ENCODE measurements around the gene RASGRP3. TPM values are rescaled to one million over a fixed set of nuclear protein-coding genes. Genes with fewer than 3 reads are reported as not detected.

The RASGRP3 gene
- total RNA-seq, 1 donor from 2014 or later = 4.1 TPM

DNA sequence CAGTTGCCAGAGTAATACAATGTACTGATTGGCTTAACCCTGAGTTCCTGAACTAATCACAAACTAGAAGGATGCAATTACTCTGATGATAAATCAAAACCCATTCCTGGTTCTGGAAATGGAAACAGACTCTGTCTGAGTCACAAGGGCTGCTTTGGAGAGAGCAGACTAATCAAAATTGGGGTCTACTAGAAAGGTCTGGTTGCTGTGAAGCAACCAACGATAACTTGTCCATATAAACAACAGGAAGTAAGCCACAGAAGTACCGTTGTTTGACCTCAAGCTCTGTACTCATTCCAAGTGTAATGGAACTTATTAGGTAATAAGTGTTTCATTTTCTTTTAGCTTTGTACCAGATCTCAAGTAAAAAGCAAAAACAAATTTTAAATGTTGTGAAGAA is 49.7 kb downstream of the RASGRP3 start:
- no peak for DNase-seq (ENCODE audit: low spot score)
- Mint-ChIP-seq H3K27me3 (ENCODE audit: insufficient read depth) (no peaks in the 10 kb centered on the region), H3K27ac (peak overlapping the region; percentile 61), H3K9me3 (no peaks in the 10 kb centered on the region), H3K36me3 (ENCODE audit: low read depth) (peaks cover 19% of the 10 kb centered on the region), H3K4me3 (no peak overlapping the region), H3K4me1 (ENCODE audit: low read depth) (peaks cover 30% of the 10 kb centered on the region)
- intact Hi-C loops (cut with micrococcal nuclease) = loop anchor here (1.0 kb wide), 2 partner anchors 29 to 50 kb away; partner anchors contain the start of gene RASGRP3

DNA sequence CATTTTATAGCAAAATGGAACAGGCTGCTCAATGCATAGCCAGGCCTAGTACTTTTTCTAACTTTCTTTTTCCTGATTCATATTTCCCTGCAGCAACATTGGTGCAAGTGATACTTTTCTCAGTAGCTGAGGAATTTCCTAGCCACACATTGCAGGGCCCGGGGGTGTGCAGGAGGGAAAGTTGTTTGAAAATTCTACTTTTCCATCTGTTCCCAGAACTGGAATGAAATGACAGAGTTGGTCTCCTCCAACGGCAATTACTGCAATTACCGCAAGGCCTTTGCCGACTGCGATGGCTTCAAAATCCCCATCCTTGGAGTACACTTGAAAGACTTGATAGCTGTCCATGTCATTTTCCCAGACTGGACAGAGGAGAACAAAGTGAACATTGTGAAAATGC is 50.5 kb downstream of the RASGRP3 start:
- no peaks in the 10 kb centered on the region for H3K9me3 Mint-ChIP-seq
- peak overlapping the region; percentile 61 for H3K27ac Mint-ChIP-seq
- no peak for DNase-seq (ENCODE audit: low spot score)
- intact Hi-C loops (cut with micrococcal nuclease) = loop anchor here (1.0 kb wide), 2 partner anchors 30 to 51 kb away; partner anchors contain the start of gene RASGRP3
- no peaks in the 10 kb centered on the region for H3K27me3 Mint-ChIP-seq (ENCODE audit: insufficient read depth)
- peaks cover 30% of the 10 kb centered on the region for H3K4me1 Mint-ChIP-seq (ENCODE audit: low read depth)
- H3K4me3 Mint-ChIP-seq = no peak overlapping the region
- peaks cover 19% of the 10 kb centered on the region for H3K36me3 Mint-ChIP-seq (ENCODE audit: low read depth)

DNA sequence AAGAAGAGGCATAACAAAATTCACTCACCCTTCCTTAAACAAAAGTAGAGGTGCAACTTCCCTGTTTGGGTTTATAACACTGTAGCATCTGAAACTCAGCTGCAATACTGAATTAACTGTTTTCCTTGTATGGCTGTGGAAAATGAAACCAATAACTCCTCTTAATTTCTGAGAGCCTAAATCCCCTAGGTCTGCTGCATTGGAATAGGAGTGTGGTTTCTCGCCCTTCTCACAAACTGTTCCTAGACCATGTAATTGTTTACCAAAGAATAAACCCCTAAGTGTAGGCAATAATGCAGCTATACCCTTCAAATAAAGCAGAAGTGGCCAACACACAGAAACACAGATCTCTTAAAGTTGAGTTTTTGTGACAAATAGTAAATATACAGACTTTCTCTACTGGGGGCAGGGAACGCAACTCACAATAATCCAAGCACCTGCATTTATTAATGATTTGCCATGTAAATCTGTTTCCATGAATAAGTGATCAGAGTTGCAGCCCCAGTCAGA is 52.0 kb downstream of the RASGRP3 start:
- intact Hi-C loops (cut with micrococcal nuclease) = no loop called here
- Mint-ChIP-seq H3K27me3 (ENCODE audit: insufficient read depth) (no peaks in the 10 kb centered on the region), H3K27ac (no peak overlapping the region), H3K4me1 (ENCODE audit: low read depth) (peaks cover 30% of the 10 kb centered on the region), H3K36me3 (ENCODE audit: low read depth) (peaks cover 17% of the 10 kb centered on the region), H3K9me3 (no peaks in the 10 kb centered on the region), H3K4me3 (no peak overlapping the region)
- DNase-seq (ENCODE audit: low spot score) = no peak

DNA sequence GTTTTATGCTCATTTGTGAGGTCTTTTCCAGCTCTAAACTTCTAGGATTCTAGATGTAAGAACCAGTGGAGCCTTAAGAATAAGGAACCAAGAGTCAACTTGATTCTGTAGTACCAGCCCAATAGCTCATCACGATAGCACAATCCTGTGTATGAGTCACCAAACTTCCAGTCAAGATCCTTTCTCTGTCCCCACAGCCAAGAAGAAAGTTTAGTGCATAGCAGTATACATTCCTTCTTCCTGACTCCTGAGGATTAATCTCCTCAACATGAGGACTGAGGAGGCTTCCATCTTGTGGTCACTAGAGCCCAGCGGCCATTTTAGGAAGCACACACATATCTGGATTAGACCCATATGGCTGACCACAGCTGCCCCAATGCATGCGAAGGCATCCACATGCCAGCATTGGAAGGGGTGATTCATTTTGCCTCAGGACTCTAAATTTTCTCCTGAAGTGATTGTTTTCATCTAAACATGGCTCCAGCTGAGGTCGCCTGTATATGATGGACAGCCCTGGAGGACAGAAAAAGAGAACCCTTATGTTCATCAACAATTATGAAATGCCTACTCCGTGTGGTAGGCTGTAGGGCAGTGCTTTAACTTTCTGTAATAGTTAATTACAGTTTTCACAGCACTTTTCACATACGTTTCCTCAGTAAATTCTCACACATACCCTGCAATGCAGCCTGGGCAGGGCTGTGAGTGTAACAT is 53.5 kb downstream of the RASGRP3 start:
- DNase-seq (ENCODE audit: low spot score) = no peak
- H3K27me3 Mint-ChIP-seq (ENCODE audit: insufficient read depth) = no peaks in the 10 kb centered on the region
- H3K4me3 Mint-ChIP-seq = no peak overlapping the region
- H3K4me1 Mint-ChIP-seq (ENCODE audit: low read depth) = peaks cover 30% of the 10 kb centered on the region
- H3K27ac Mint-ChIP-seq = no peak overlapping the region
- intact Hi-C loops (cut with micrococcal nuclease) = no loop called here
- no peaks in the 10 kb centered on the region for H3K9me3 Mint-ChIP-seq
- H3K36me3 Mint-ChIP-seq (ENCODE audit: low read depth) = peaks cover 17% of the 10 kb centered on the region

DNA sequence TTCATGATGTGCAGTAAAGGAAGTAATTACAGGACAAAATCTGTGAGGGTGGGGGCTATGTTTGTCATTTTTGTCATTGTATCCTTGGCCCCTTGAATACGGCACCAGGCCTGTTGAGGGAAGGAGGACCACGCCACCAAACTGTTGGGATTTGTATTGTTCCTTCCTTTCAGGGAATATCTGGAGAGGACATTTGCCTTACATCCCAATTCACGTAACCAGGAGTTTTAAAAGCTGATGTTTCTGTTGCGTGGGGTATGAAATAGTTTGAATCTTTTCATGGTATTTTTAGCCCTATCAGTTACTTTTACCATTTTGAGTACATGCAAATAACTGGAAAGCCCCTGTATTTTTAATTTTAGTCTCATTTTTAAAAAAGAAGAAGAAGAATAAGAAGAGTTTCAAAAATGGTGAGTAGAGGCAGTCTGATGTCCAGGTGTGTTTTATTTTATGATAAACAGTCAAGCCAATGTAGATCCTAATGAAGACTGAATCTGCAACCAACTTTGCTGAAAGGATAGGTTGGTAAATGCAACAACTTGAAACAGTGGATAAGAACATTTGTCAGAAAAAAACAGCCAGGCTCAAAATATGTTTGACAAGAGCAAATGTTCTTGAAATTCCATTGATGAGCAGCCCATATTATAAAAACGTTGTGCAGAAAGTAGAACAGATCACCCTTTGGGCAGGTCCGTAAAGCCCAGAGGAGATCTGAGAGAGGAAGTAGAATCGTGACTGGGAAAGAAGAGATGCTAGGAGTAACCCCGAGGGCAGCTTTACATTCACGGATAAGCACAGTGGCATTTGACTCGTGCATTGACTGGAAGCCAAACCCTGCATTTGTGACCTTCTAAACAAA is 54.5 kb downstream of the RASGRP3 start:
- intact Hi-C loops (cut with micrococcal nuclease) = no loop called here
- no peaks in the 10 kb centered on the region for H3K9me3 Mint-ChIP-seq
- H3K4me1 Mint-ChIP-seq (ENCODE audit: low read depth) = peaks cover 28% of the 10 kb centered on the region
- no peak overlapping the region for H3K4me3 Mint-ChIP-seq
- peaks cover 17% of the 10 kb centered on the region for H3K36me3 Mint-ChIP-seq (ENCODE audit: low read depth)
- no peaks in the 10 kb centered on the region for H3K27me3 Mint-ChIP-seq (ENCODE audit: insufficient read depth)
- no peak for DNase-seq (ENCODE audit: low spot score)
- no peak overlapping the region for H3K27ac Mint-ChIP-seq

DNA sequence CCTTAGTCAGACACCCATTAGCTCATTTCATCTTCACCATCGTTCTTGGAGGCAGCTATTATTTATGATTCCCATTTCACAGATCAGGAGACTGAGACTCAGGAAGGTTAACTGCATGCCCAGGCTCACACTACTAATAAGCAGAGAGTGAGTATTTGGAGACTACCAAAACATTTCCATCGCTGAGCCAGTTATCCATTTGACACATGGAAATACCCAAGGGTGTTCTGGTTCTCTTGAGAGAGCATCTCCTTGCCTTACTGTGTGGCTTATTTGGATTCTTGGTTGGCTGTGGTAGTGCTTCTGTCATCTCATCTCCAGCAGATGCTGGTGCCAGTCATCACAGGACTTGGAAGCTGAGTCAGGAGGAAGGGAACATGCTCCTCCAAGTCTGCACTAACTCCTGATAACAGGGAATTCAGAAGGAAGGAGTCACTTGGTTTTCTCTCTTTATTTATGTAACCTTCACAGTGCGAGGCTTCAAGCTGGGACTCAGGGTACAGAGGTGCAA is 55.2 kb downstream of the RASGRP3 start:
- no peaks in the 10 kb centered on the region for H3K9me3 Mint-ChIP-seq
- H3K27me3 Mint-ChIP-seq (ENCODE audit: insufficient read depth) = no peaks in the 10 kb centered on the region
- intact Hi-C loops (cut with micrococcal nuclease) = no loop called here
- H3K36me3 Mint-ChIP-seq (ENCODE audit: low read depth) = peaks cover 17% of the 10 kb centered on the region
- DNase-seq (ENCODE audit: low spot score) = no peak
- H3K27ac Mint-ChIP-seq = no peak overlapping the region
- H3K4me3 Mint-ChIP-seq = no peak overlapping the region
- peaks cover 21% of the 10 kb centered on the region for H3K4me1 Mint-ChIP-seq (ENCODE audit: low read depth)

DNA sequence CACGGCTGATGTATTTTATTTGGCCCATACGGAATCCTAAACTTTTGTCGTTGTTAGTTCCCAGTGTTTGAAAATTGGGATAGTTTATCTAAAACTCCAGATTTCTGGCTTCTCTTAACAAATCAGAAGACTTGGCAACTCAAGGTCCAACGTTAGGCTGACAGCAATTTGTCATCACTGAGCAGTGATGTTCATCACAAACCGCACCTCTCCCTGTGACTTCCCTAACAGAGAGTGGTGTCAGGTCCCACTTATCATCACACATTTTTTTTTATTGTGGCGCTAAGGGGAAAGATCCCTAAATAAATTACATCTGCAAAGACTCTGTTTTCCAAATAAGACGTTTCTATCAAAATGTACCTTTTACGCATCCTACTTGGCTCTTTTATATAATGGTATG is 55.7 kb downstream of the RASGRP3 start:
- Mint-ChIP-seq H3K27ac (no peak overlapping the region), H3K9me3 (no peaks in the 10 kb centered on the region), H3K27me3 (ENCODE audit: insufficient read depth) (no peaks in the 10 kb centered on the region), H3K4me1 (ENCODE audit: low read depth) (peaks cover 18% of the 10 kb centered on the region), H3K36me3 (ENCODE audit: low read depth) (peaks cover 16% of the 10 kb centered on the region), H3K4me3 (no peak overlapping the region)
- DNase-seq (ENCODE audit: low spot score) = no peak
- intact Hi-C loops (cut with micrococcal nuclease) = no loop called here

DNA sequence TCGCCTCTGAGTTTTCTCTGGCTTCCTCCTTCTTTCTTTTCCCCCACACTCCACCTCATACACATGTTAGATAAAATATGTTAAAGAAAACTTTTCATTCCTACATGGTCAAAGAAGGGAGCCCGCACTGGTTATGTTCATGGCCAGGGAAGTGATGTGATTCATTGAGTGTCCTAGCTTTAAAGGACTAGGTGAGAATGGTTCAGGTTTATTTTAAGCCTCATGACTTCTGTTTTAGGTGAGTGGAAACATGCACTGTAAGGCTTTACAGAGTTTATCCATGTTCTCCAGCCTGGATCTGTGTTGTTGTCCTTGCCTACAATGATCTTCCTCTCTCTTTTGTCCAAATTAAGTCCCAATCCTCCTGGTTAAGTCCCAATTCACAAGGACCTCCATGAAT is 56.5 kb downstream of the RASGRP3 start:
- Mint-ChIP-seq H3K4me1 (ENCODE audit: low read depth) (peaks cover 9% of the 10 kb centered on the region), H3K4me3 (no peak overlapping the region), H3K27ac (no peak overlapping the region), H3K27me3 (ENCODE audit: insufficient read depth) (no peaks in the 10 kb centered on the region), H3K36me3 (ENCODE audit: low read depth) (peaks cover 12% of the 10 kb centered on the region), H3K9me3 (no peaks in the 10 kb centered on the region)
- DNase-seq (ENCODE audit: low spot score) = no peak
- intact Hi-C loops (cut with micrococcal nuclease) = no loop called here

DNA sequence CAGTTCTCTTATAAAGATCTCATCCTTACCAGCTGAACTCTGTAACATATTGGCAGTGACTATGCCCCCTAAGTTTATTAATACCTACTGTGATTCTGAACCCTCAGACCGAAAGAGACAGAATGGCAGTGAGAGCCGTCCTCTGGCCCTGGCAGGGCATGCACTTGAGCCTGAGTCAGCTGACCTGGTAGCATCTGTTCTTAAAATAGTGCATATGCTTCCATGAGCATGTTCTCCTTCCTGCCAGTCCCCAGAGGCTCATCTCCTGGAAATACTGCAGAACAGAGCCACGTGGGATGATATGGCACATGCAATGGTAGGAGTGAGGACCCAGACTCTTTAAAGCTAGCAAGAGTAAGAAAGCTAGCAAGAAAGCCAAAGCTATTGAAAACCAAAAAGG is 59.0 kb downstream of the RASGRP3 start:
- intact Hi-C loops (cut with micrococcal nuclease) = no loop called here
- Mint-ChIP-seq H3K27me3 (ENCODE audit: insufficient read depth) (no peaks in the 10 kb centered on the region), H3K9me3 (no peaks in the 10 kb centered on the region), H3K4me1 (ENCODE audit: low read depth) (no peaks in the 10 kb centered on the region), H3K36me3 (ENCODE audit: low read depth) (peaks cover 5% of the 10 kb centered on the region), H3K4me3 (no peak overlapping the region), H3K27ac (no peak overlapping the region)
- DNase-seq (ENCODE audit: low spot score) = no peak

DNA sequence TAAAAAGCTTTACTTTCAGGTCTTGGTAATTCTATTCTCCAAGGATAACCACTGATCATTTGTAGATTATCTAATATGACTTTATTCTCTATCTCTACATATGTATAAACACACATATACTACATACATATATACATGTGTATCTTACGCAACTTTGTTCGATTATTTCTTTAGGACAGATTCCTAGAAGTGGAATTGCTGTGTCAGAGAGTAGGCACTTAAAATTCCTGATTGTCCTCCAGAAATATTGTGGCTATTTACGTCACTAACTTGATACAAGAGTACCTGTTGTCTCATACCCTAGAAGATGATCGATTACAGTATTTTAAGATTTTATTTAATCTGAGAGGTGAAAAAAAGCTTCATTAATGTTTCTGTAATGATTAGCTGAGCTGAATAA is 64.8 kb downstream of the RASGRP3 start:
- no peaks in the 10 kb centered on the region for H3K27me3 Mint-ChIP-seq (ENCODE audit: insufficient read depth)
- peaks cover 1% of the 10 kb centered on the region for H3K36me3 Mint-ChIP-seq (ENCODE audit: low read depth)
- no peaks in the 10 kb centered on the region for H3K4me1 Mint-ChIP-seq (ENCODE audit: low read depth)
- intact Hi-C loops (cut with micrococcal nuclease) = no loop called here
- H3K27ac Mint-ChIP-seq = no peak overlapping the region
- DNase-seq (ENCODE audit: low spot score) = no peak
- H3K9me3 Mint-ChIP-seq = no peaks in the 10 kb centered on the region
- H3K4me3 Mint-ChIP-seq = no peak overlapping the region

DNA sequence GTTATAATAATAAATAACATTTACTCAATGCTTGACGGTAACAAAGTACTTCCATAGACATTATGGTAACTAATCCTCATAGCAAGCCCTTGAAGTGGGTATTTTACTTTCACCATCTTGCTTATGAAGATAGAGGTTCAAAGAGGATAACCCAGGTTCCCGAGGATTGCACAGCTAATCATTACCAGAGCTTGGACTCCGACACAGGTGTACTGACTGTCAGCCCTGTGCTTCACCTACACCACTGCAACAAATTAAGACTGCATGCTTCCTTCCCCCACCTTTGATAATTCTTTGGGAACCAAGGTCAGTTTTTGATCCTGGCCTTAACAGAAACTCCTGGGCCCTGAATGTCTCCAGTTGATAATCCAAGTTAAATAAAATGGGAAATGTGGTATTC is 73.8 kb downstream of the RASGRP3 start:
- Mint-ChIP-seq H3K9me3 (no peaks in the 10 kb centered on the region), H3K36me3 (ENCODE audit: low read depth) (peaks cover 3% of the 10 kb centered on the region)
- DNase-seq (ENCODE audit: low spot score) = no peak

DNA sequence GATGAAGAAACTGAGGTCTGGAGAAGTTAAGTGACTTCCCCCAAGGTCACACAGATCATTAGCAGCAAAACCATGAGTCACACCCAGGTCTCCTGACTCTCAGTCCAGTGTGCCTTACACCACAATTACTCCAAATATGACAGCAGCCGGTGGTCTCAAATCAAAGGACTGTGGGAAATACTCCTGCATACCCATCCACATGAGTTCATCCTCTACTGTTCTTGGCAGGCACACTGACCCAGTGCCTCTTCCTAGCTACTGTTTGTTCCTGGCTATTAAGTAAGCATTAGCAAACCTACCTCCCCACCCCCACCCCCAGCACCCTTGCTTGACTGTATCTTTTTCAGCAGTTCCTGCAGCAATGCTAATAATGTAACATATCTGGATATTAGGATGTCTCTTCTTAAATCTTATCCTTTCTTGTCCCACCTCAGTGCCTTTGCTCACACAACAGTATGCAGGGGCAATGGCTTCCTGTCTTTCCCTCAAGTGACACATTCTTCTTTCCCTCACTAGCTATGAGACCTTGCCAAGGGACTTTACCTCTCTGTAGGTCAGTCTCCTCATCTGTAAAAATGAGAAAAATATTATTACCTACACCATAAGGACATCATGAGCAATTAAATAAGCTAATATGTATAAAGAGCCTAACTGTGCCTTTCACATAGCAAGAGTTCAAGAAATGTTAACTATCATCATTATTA is 76.5 kb downstream of the RASGRP3 start:
- no peak for DNase-seq (ENCODE audit: low spot score)

More for the DNA sequence above, 73.8 kb downstream of the RASGRP3 start:
- Mint-ChIP-seq H3K4me3 (no peak overlapping the region), H3K4me1 (ENCODE audit: low read depth) (no peaks in the 10 kb centered on the region), H3K27ac (no peak overlapping the region), H3K27me3 (ENCODE audit: insufficient read depth) (no peaks in the 10 kb centered on the region)
- intact Hi-C loops (cut with micrococcal nuclease) = no loop called here

More for the DNA sequence above, 76.5 kb downstream of the RASGRP3 start:
- Mint-ChIP-seq H3K9me3 (no peaks in the 10 kb centered on the region), H3K4me1 (ENCODE audit: low read depth) (no peaks in the 10 kb centered on the region), H3K4me3 (no peak overlapping the region), H3K27ac (no peak overlapping the region), H3K36me3 (ENCODE audit: low read depth) (peaks cover 7% of the 10 kb centered on the region), H3K27me3 (ENCODE audit: insufficient read depth) (no peaks in the 10 kb centered on the region)
- intact Hi-C loops (cut with micrococcal nuclease) = no loop called here
